ENCODE results near the gene ZNF408. TPM values are rescaled to one million over a fixed set of nuclear protein-coding genes. Genes with fewer than 3 reads are reported as not detected.

The ZNF408 gene
- polyA plus RNA-seq, 1 donor (not counting 4 experiments of a cell fraction or from before 2014, with no cell fraction given), result 4.0 TPM

- H3K9ac ChIP-seq (ENCODE audit: control insufficient read depth, extremely low read depth, insufficient read depth, low read length), result no peak overlapping the region
- no peak overlapping the region for H3K4me2 ChIP-seq (ENCODE audit: control insufficient read depth, extremely low read depth, insufficient read depth, low read depth, low read length)
- peaks cover 3% of the 10 kb centered on the region for H4K20me1 ChIP-seq (ENCODE audit: control insufficient read depth, extremely low read depth, insufficient read depth, low read length)
- H3K79me2 ChIP-seq (ENCODE audit: control insufficient read depth, insufficient read depth, low read length), result no peaks in the 10 kb centered on the region
- H3K4me3 ChIP-seq (ENCODE audit: control insufficient read depth in 2 of 3, extremely low read depth in 1 of 3, insufficient read depth in 2 of 3, low read depth in 1 of 3, low read length in 3 of 3), result no peak overlapping the region
- FAIRE-seq (no peak), DNase-seq (ENCODE audit: low read depth, low spot score) (no peak)
- no peak overlapping the region for H2AFZ ChIP-seq (ENCODE audit: control insufficient read depth, low read length)
- H3K27me3 ChIP-seq (ENCODE audit: control insufficient read depth, extremely low read depth, insufficient read depth, low read length), result no peaks in the 10 kb centered on the region
- no peaks in the 10 kb centered on the region for H3K9me3 ChIP-seq (ENCODE audit: control insufficient read depth, low read depth, low read length)
- dilution Hi-C loops (cut with MboI; ENCODE audit: extremely low pct_ligation_motif_present, low sequenced_read_pairs), result no loop called here
- no peak overlapping the region for H3K27ac ChIP-seq (ENCODE audit: control insufficient read depth, insufficient read depth, low read length)
- peaks cover 5% of the 10 kb centered on the region for H3K4me1 ChIP-seq (ENCODE audit: control insufficient read depth, extremely low read depth, insufficient read depth, low read length)
- H3K36me3 ChIP-seq (ENCODE audit: control insufficient read depth in 2 of 2, extremely low read depth in 1 of 2, insufficient read depth in 2 of 2, low read length in 2 of 2), result peaks cover 17 to 24% of the 10 kb centered on the region in 2 experiments
- no peaks in the 10 kb centered on the region for H3K9me1 ChIP-seq (ENCODE audit: control insufficient read depth, extremely low read depth, insufficient read depth, low read length)
- TF ChIP-seq EZH2 (IDR thresholded peaks at IDR 0.05; ENCODE audit: low read length) (no peak), CTCF (optimal IDR thresholded peaks at IDR 0.05 in 1 of 3, IDR thresholded peaks at IDR 0.05 in 1 of 3, conservative IDR thresholded peaks at IDR 0.05 in 1 of 3; ENCODE audit: extremely low read depth in 1 of 3, insufficient read depth in 2 of 3, low read length in 3 of 3) (no peak)
Measured at GRCh38 chr11:46659908-46660307, 40.9 kb upstream of the ZNF408 start.

GRCh38 chr11:46661836-46662235 lies 39.0 kb upstream of the ZNF408 start:
- DNase-seq (ENCODE audit: low read depth, low spot score), result no peak
- Histone ChIP-seq H3K27me3 (ENCODE audit: control insufficient read depth, extremely low read depth, insufficient read depth, low read length) (no peaks in the 10 kb centered on the region), H3K27ac (ENCODE audit: control insufficient read depth, insufficient read depth, low read length) (no peak overlapping the region), H3K4me3 (ENCODE audit: control insufficient read depth in 2 of 3, extremely low read depth in 1 of 3, insufficient read depth in 2 of 3, low read depth in 1 of 3, low read length in 3 of 3) (no peak overlapping the region), H2AFZ (ENCODE audit: control insufficient read depth, low read length) (no peak overlapping the region), H3K4me1 (ENCODE audit: control insufficient read depth, extremely low read depth, insufficient read depth, low read length) (peaks cover 5% of the 10 kb centered on the region), H3K36me3 (ENCODE audit: control insufficient read depth in 2 of 2, extremely low read depth in 1 of 2, insufficient read depth in 2 of 2, low read length in 2 of 2) (peaks cover 20 to 32% of the 10 kb centered on the region in 2 experiments), H3K9ac (ENCODE audit: control insufficient read depth, extremely low read depth, insufficient read depth, low read length) (no peak overlapping the region), H3K9me3 (ENCODE audit: control insufficient read depth, low read depth, low read length) (no peaks in the 10 kb centered on the region), H3K9me1 (ENCODE audit: control insufficient read depth, extremely low read depth, insufficient read depth, low read length) (no peaks in the 10 kb centered on the region), H4K20me1 (ENCODE audit: control insufficient read depth, extremely low read depth, insufficient read depth, low read length) (peaks cover 3% of the 10 kb centered on the region), H3K4me2 (ENCODE audit: control insufficient read depth, extremely low read depth, insufficient read depth, low read depth, low read length) (no peak overlapping the region), H3K79me2 (ENCODE audit: control insufficient read depth, insufficient read depth, low read length) (no peaks in the 10 kb centered on the region)
- no peak for FAIRE-seq
- TF ChIP-seq EZH2 (IDR thresholded peaks at IDR 0.05; ENCODE audit: low read length) (no peak), CTCF (optimal IDR thresholded peaks at IDR 0.05 in 1 of 3, IDR thresholded peaks at IDR 0.05 in 1 of 3, conservative IDR thresholded peaks at IDR 0.05 in 1 of 3; ENCODE audit: extremely low read depth in 1 of 3, insufficient read depth in 2 of 3, low read length in 3 of 3) (no peak)
- dilution Hi-C loops (cut with MboI; ENCODE audit: extremely low pct_ligation_motif_present, low sequenced_read_pairs), result no loop called here

Measured in keratinocyte (primary cell).